SU-DHL-6 (cell line): ENCODE measurements around the gene PLEKHA8.

ENCODE experiments used
- EZH2phosphoT487 ChIP-seq: fragments of 200-600 bp; sonication (generic), shearing (Covaris generic); conservative IDR thresholded peaks from 2 replicates; pipeline ENCODE4 v1.6.1; 2018; ENCODE audit warnings: mild to moderate bottlenecking, antibody characterized with exemption, low read length, moderate library complexity, mixed read lengths
- TF ChIP-seq, protein P1 (sequence below): fragments of 200-600 bp; sonication (generic); IDR thresholded peaks from one replicate; pipeline ENCODE4 v1.5.1; 2017; ENCODE audit warnings: antibody characterized with exemption, mild to moderate bottlenecking, low read length, moderate library complexity; ENCODE audit not compliant: insufficient read depth, poor library complexity, severe bottlenecking

GRCh38 chr7:30160329-30160728, 132.1 kb downstream of the PLEKHA8 start:
- TF ChIP-seq, protein P1, sequence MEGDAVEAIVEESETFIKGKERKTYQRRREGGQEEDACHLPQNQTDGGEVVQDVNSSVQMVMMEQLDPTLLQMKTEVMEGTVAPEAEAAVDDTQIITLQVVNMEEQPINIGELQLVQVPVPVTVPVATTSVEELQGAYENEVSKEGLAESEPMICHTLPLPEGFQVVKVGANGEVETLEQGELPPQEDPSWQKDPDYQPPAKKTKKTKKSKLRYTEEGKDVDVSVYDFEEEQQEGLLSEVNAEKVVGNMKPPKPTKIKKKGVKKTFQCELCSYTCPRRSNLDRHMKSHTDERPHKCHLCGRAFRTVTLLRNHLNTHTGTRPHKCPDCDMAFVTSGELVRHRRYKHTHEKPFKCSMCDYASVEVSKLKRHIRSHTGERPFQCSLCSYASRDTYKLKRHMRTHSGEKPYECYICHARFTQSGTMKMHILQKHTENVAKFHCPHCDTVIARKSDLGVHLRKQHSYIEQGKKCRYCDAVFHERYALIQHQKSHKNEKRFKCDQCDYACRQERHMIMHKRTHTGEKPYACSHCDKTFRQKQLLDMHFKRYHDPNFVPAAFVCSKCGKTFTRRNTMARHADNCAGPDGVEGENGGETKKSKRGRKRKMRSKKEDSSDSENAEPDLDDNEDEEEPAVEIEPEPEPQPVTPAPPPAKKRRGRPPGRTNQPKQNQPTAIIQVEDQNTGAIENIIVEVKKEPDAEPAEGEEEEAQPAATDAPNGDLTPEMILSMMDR = no peak
- TF ChIP-seq EZH2phosphoT487 = no peak
